BJ (cell line): ENCODE measurements around the gene TGFB3. TPM values are rescaled to one million over a fixed set of nuclear protein-coding genes. Genes with fewer than 3 reads are reported as not detected.

Experiments
- CTCF ChIA-PET: fragments of 350-600 bp; formaldehyde crosslinking; extraction: SDS; loops from one replicate; lab custom pipeline; 2021; ENCODE audit warnings: antibody characterized with exemption, inconsistent platforms; lab: Yijun Ruan, JAX
- POLR2A ChIA-PET: fragments of 300-600 bp; sonication (Branson Sonifier 250); formaldehyde crosslinking; extraction: SDS; loops from one replicate; lab custom pipeline; 2021; ENCODE audit warnings: antibody characterized with exemption; lab: Charles Lee
- DNase-seq: peaks from one replicate; pipeline ENCODE4 v3.0.0-alpha.2; 2011; ENCODE audit warnings: low read depth
- H3K27me3 ChIP-seq: 2 replicates; pipeline ENCODE4 v1.6.0; 2011; ENCODE audit warnings: low read length; ENCODE audit not compliant: control insufficient read depth, insufficient read depth
- H3K36me3 ChIP-seq: 2 replicates; pipeline ENCODE4 v1.5.1; 2011; ENCODE audit warnings: low read length; ENCODE audit not compliant: control insufficient read depth, insufficient read depth
- H3K4me3 ChIP-seq: 2 replicates; pipeline ENCODE4 v1.5.1; 2011; ENCODE audit warnings: low read depth, mild to moderate bottlenecking, control low read depth, low read length
- polyA plus RNA-seq: library from polyadenylated mRNA; depleted of rRNA; stranded (reverse); fragments of >200 nt; gene quantifications from 2 replicates; pipeline ENCODE4 v1.2.3, GENCODE V29; 2011
- TF ChIP-seq, protein P1 (sequence below): IDR thresholded peaks from 2 replicates; pipeline ENCODE4 v1.5.1; 2011; ENCODE audit warnings: low read depth, mild to moderate bottlenecking, control low read depth, inconsistent platforms, low read length, moderate library complexity; ENCODE audit not compliant: insufficient read depth

TGFB3 gene
- polyA plus RNA-seq, 1 experiment, result 6.7 TPM

GRCh38 chr14:75995372-75996041 is 13.7 kb upstream of the TGFB3 start:
- TF ChIP-seq, protein P1, sequence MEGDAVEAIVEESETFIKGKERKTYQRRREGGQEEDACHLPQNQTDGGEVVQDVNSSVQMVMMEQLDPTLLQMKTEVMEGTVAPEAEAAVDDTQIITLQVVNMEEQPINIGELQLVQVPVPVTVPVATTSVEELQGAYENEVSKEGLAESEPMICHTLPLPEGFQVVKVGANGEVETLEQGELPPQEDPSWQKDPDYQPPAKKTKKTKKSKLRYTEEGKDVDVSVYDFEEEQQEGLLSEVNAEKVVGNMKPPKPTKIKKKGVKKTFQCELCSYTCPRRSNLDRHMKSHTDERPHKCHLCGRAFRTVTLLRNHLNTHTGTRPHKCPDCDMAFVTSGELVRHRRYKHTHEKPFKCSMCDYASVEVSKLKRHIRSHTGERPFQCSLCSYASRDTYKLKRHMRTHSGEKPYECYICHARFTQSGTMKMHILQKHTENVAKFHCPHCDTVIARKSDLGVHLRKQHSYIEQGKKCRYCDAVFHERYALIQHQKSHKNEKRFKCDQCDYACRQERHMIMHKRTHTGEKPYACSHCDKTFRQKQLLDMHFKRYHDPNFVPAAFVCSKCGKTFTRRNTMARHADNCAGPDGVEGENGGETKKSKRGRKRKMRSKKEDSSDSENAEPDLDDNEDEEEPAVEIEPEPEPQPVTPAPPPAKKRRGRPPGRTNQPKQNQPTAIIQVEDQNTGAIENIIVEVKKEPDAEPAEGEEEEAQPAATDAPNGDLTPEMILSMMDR, result no peak
- peak overlapping the region; percentile 8; the same call in 1 of the 2 replicates for H3K4me3 ChIP-seq
- ChIA-PET CTCF (interaction anchor here (0.7 to 1.7 kb wide), 9 partner anchors 11 to 290 kb away, joined by 3 to 7 read pairs (median 4); no protein-coding TSS in a partner anchor), POLR2A (no interaction called here)
- peak; percentile 44 for DNase-seq
- H3K27me3 ChIP-seq, result no peaks in the 10 kb centered on the region
- peaks cover 11% of the 10 kb centered on the region for H3K36me3 ChIP-seq

DNA sequence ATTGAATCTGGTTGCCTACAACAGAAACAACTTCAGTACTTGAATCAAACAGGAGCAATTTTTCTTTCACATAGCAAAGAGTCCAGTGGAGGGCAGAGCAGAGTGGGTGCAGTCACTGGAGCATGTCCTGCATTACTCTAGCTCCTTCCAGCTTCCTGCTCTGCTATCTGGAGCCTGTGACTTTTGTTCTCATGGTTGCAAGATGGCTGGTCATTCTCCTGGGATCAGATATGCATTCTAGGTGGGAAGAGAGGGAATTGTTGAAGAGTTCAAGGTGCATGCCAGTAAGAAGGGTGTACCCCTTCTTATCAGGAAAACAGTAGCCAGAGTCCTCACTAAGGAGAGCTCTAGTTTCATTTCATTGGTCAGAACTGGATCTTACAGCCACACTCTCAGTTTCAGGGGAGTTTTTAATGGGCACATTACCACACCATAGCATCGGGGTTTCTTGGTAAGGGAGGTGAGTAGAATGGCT is 11.8 kb upstream of the TGFB3 start:
- ChIA-PET CTCF (interaction anchor here (1.2 to 1.4 kb wide), 3 partner anchors 11 to 284 kb away, joined by 3 to 5 read pairs (median 4); no protein-coding TSS in a partner anchor), POLR2A (no interaction called here)
- Histone ChIP-seq H3K36me3 (peaks cover 10% of the 10 kb centered on the region), H3K4me3 (no peak overlapping the region), H3K27me3 (no peaks in the 10 kb centered on the region)
- TF ChIP-seq, protein P1, result no peak
- DNase-seq, result no peak

GRCh38 chr14:75991753-75992152 is 10.0 kb upstream of the TGFB3 start:
- H3K4me3 ChIP-seq, result no peak overlapping the region
- H3K36me3 ChIP-seq, result peaks cover 7% of the 10 kb centered on the region
- TF ChIP-seq, protein P1, result no peak
- POLR2A ChIA-PET, result no interaction called here
- CTCF ChIA-PET, result interaction anchor here (1.6 to 1.7 kb wide), 2 partner anchors 197 to 283 kb away, joined by 3 to 5 read pairs; no protein-coding TSS in a partner anchor
- no peaks in the 10 kb centered on the region for H3K27me3 ChIP-seq
- peak; percentile 31 for DNase-seq

DNA sequence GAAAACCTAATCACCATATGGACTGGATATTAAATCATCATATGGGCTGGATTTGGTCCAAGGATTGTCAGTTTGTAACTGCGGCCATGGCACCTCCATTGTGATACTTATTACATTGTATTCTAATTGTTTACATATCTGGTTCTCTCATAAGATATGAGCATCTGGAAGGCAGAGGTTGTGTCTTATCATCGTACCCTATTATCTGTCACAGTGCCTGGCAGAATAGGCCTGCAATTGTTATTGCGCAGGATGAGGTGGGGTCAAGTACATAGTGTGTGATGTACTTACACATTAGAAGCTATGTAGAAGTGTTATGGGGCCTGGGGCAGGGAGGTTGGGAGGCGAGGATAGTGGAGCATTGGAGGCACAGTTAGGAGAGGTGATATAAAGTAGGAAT is 8.5 kb upstream of the TGFB3 start:
- DNase-seq, result no peak
- ChIA-PET POLR2A (no interaction called here), CTCF (interaction anchor here (1.1 to 1.7 kb wide), 2 partner anchors 281 to 363 kb away, joined by 3 read pairs; no protein-coding TSS in a partner anchor)
- peaks cover 7% of the 10 kb centered on the region for H3K36me3 ChIP-seq
- H3K27me3 ChIP-seq, result no peaks in the 10 kb centered on the region
- no peak overlapping the region for H3K4me3 ChIP-seq
- TF ChIP-seq, protein P1, result no peak

GRCh38 chr14:75989134-75989533 is 7.3 kb upstream of the TGFB3 start:
- TF ChIP-seq, protein P1, result no peak
- peaks cover 7% of the 10 kb centered on the region for H3K36me3 ChIP-seq
- no peak overlapping the region for H3K4me3 ChIP-seq
- ChIA-PET CTCF (interaction anchor here (0.7 to 1.1 kb wide), 2 partner anchors 172 to 364 kb away, joined by 3 read pairs; no protein-coding TSS in a partner anchor), POLR2A (interaction anchor here (0.8 kb wide), 1 partner anchor 167 kb away, joined by 3 read pairs; no protein-coding TSS in a partner anchor)
- H3K27me3 ChIP-seq, result no peaks in the 10 kb centered on the region
- DNase-seq, result peak; percentile 21
